GM19463 (cell line): Measurements from ENCODE around the gene TSR1.

ENCODE experiments used
- ATAC-seq: cut with Tn5 transposase; IDR thresholded peaks from one replicate; pipeline ENCODE4 v1.9.1; 2021; ENCODE audit warnings: mild to moderate bottlenecking, moderate library complexity; ENCODE audit not compliant: unreplicated experiment

TSR1 gene

DNA sequence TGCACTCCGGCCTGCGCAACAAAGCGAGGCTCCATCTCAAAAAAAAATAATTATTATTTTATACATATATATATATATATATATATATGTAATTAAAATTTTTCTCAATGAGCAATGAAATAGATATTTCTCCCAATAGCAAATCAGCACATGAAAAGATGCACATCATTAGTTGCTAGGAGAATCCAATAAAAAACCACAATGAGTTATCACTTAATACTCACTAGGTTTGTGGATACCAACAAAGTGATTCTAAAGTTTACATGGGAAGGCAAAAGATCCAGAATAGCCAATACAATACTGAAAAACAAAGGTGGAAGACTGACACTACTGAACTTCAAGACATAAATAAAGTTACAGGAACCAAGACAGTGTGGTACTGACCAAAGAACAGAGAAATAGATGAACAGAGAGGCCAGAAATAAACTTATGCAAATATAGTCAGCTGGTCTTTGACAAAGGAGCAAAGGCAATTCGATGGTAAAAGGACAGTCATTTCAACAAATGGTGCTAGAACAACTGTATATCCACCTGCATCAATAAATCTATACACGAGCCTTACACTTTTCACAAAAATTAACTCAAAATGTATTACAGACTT, 46.3 kb downstream of the TSR1 start:
- no peak for ATAC-seq

DNA sequence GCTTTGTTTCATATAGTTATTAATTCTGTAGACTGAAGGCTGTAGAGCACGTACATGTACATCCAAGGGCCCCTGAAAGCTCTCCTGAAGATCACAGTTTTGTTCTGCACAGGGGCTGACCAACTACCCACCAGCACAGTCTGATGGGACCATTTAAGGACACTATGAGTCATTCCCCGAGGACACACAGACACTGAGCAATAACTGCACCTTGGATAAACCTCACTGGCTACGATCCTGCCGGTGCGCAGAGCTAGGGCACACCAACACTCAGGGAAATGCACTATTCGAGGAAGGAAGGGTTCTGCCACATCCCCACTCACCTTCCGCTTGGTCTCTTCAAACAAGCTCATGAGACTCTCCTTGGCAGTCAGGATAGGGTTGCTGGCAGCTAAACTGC, 53.0 kb downstream of the TSR1 start:
- no peak for ATAC-seq

DNA sequence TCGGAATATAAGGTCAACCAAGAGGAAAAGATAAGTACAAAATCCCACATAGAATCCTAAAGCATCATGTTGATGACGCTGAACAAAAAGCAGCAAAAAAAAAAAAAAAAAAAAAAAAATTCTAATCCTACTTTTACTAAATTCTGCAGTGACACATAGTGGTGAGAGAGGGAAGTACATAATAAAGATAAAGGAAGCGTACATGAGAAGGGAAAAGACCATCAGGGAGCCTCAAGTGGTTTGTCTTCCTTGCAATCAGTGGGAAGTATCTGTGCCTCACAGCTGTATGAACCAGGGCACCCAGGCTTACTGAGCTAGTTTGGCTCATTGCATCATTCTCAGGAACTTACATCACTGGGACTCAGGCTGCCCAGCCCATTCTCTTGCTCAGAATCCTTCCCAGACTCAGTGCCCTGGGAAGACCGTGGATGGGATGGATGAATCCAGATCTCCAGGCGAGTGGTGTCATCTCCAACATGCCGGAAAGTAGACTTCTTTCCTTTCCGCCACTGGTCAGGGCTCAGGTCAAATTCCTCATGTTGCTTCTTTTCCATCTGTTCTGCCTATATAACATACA, 53.9 kb downstream of the TSR1 start:
- no peak for ATAC-seq

DNA sequence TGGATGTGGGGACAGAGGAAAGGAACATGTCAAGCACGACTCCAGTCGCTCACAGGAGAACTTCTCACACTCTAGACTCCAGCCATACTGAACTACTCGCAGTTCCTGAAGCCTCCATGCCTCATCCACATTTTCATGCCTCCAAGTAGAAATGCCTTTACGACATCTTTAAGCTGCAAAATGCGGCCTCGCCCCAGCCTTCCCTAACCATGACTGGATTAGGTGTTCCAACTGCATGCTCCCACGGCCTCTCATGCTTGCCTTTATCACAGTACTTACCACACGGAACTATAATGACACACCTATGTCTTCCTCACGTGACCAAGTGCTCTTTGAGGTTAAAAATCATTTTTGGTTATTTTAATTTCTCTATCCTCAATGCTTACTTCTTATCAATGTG, 56.5 kb downstream of the TSR1 start:
- ATAC-seq: no peak

DNA sequence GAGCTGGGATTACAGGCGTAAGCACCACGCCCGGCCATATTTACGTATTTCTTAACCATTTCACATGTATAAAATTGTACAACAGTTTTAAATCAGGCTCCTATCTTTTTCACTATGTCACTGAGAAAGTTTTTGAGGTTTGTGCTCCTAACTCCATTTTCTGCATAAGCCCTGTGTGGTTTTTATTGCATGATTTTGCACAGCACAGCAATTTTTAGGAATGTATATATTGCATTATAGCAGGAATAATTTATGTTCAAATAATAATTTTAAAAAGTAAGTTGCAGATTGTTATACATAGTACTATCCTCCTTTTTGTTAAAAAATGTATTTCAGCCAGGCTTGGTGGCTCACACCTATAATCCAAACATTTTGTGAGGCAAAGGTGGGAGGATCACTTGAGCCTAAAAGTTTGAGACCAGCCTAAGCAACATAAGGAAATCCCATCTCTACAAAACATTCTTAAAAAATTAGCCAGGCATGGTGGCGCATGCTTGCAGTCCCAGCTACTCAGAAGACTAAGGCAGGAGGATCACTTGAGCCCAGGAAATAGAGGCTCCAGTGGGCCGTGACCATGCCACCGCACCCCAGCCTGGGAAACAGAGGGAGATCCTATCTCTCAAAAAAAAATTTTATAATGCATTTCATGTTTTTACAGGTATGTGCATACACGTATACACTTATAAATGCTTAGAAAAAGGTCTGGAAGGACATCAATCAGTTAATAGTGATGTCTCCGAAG, 58.7 kb downstream of the TSR1 start:
- no peak for ATAC-seq

DNA sequence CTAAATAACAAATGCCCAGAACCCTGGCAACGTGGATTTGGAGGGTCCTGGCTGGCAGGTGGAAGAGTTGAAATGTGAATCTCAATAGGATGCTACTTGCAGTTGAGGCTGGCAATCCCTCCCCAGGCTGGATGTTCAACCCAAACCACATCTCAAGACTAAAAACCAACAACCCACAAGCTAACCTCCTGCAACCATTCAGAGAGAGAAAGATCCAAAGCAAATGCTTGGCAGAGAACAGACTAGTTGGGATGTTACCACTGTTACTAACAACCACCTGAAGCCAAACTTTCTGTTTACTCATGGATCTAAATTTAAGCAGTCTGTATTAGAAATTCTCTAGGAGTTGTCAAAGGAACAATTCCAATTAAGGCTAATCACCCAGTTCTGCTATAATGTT, 60.5 kb downstream of the TSR1 start:
- no peak for ATAC-seq

DNA sequence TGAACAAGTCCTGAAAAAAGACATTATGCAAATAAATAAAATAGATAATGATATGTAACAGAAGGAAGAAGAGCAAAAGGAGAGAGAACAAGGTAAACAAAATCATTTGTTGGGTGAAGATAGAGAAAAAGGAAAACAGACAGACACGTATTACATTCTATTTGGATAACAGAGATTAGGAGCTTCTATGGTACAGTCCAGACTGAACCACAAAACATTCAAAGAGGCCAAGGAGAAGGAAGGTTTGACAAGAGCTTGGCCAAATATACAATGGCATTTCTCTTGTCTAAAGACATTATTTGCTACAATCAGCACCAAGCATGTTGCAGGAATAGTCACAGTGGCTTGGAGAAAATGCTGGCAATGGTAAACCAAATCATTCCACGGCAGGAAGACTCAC, 61.8 kb downstream of the TSR1 start:
- no peak for ATAC-seq
